ENCODE measurements around the gene CTBS. TPM values are rescaled to one million over a fixed set of nuclear protein-coding genes. Genes with fewer than 3 reads are reported as not detected.

CTBS gene
- total RNA-seq, 1 donor from 2014 or later = 7.4 TPM

DNA sequence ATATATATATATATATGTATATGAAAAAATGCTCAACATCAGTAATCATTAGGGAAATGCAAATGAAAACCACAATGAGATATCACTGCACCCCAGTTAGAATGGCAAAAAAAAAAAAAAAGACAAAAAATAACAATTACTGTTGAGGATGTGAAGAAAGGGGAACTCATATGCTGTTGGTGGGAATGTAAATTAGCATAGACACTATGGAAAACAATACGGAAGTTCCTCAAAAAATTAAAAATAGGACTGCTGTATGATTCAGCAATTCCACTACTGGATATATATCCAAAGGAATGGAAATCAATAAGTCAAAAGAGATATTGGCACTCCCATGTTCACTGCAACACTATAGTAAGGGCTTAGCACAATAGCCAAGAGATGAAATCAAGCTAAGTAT is 41.5 kb upstream of the CTBS start:
- Histone ChIP-seq H3K4me3 (ENCODE audit: low read depth, low read length) (no peak overlapping the region), H3K36me3 (ENCODE audit: control insufficient read depth, insufficient read depth, low read length) (no peaks in the 10 kb centered on the region), H3K27me3 (ENCODE audit: control insufficient read depth, insufficient read depth, low read length) (no peaks in the 10 kb centered on the region)
- DNase-seq (ENCODE audit: low read depth) (no peak), FAIRE-seq (no peak)
- TF ChIP-seq, protein P1, sequence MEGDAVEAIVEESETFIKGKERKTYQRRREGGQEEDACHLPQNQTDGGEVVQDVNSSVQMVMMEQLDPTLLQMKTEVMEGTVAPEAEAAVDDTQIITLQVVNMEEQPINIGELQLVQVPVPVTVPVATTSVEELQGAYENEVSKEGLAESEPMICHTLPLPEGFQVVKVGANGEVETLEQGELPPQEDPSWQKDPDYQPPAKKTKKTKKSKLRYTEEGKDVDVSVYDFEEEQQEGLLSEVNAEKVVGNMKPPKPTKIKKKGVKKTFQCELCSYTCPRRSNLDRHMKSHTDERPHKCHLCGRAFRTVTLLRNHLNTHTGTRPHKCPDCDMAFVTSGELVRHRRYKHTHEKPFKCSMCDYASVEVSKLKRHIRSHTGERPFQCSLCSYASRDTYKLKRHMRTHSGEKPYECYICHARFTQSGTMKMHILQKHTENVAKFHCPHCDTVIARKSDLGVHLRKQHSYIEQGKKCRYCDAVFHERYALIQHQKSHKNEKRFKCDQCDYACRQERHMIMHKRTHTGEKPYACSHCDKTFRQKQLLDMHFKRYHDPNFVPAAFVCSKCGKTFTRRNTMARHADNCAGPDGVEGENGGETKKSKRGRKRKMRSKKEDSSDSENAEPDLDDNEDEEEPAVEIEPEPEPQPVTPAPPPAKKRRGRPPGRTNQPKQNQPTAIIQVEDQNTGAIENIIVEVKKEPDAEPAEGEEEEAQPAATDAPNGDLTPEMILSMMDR (IDR thresholded peaks at IDR 0.05; ENCODE audit: insufficient read depth, low read length, severe bottlenecking) = no peak

DNA sequence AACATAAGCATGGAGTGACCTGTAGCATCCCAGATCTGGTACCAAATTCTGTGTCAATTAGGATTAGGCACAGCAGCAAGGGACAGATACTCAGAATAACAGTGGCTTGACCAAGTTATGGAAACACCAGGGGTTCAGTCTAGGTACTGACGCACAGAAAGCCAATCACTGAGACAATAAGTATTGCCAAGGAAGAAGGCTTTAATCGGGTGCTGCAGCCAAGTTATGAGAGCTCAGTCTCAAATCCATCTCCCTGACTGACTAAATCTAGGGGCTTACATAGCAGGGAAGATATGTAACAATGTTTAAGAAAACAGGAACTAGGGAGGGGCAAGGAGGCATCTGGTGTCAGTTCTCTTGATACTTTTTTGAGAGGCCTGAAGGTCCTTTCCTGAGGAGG is 39.6 kb upstream of the CTBS start:
- Histone ChIP-seq H3K27me3 (ENCODE audit: control insufficient read depth, insufficient read depth, low read length) (no peaks in the 10 kb centered on the region), H3K4me3 (ENCODE audit: low read depth, low read length) (no peak overlapping the region), H3K36me3 (ENCODE audit: control insufficient read depth, insufficient read depth, low read length) (no peaks in the 10 kb centered on the region)
- TF ChIP-seq, protein P1 (IDR thresholded peaks at IDR 0.05; ENCODE audit: insufficient read depth, low read length, severe bottlenecking) = no peak
- FAIRE-seq (no peak), DNase-seq (ENCODE audit: low read depth) (no peak)

DNA sequence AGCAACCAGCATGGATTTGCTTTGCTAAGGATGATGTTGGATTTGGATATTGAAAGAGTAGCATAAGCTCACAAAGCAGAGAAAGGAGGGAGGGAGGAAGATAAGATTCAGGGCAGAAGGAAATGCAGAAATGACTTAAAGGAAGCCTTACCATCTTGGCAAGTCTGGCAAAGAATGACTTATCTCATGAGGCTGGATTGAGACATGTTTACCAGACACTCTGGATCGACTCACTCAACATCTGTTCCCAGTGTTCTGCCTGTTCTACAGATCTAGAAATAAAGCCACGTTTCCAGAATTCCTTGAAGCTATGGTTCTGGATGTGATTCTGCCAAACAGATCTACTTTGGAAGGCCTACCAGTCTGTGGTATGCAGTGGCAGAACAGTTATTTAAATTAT is 38.8 kb upstream of the CTBS start:
- FAIRE-seq = no peak
- TF ChIP-seq, protein P1 (IDR thresholded peaks at IDR 0.05; ENCODE audit: insufficient read depth, low read length, severe bottlenecking) = no peak
- Histone ChIP-seq H3K27me3 (ENCODE audit: control insufficient read depth, insufficient read depth, low read length) (no peaks in the 10 kb centered on the region), H3K4me3 (ENCODE audit: low read depth, low read length) (no peak overlapping the region), H3K36me3 (ENCODE audit: control insufficient read depth, insufficient read depth, low read length) (no peaks in the 10 kb centered on the region)
- peak; percentile 53 for DNase-seq (ENCODE audit: low read depth)

DNA sequence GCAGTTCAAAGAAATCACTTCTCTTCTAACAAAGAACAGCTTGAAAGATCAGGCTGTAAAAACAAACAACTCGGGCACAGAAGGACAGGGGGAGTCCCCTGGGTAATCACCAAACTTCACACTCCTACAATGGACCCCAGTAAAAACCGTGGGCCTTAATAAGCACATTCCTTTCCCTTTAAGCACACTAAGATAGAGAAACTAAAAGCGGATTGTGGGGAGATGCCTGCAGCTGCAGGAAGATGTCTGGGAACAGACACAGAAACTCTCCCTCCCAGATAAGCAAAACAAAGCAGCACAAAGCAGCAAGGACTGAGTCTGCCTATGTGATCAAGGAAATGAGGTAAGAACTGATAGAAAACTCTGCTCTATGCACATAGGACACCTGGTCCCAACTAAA is 37.6 kb upstream of the CTBS start:
- FAIRE-seq (no peak), DNase-seq (ENCODE audit: low read depth) (no peak)
- Histone ChIP-seq H3K36me3 (ENCODE audit: control insufficient read depth, insufficient read depth, low read length) (no peaks in the 10 kb centered on the region), H3K4me3 (ENCODE audit: low read depth, low read length) (no peak overlapping the region), H3K27me3 (ENCODE audit: control insufficient read depth, insufficient read depth, low read length) (no peaks in the 10 kb centered on the region)
- TF ChIP-seq, protein P1 (IDR thresholded peaks at IDR 0.05; ENCODE audit: insufficient read depth, low read length, severe bottlenecking) = no peak

DNA sequence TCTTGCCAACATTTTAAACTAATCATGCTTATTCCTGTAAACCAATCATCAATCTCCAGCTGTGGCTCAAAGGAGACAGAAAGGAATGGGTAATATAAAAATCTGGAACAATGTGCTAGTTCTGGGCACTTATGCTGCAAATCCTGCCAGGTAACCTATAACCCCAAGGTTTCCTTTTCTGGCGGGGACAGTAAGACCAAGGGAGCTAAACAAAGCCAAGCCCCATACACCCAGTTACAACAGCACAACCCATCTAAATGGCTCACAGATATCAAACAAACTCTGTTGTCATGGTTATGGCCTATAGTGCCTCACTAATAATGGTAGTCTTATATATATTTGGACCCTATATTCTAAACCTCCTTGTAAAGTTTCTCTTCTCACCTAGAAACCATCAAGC is 36.9 kb upstream of the CTBS start:
- DNase-seq (ENCODE audit: low read depth) = no peak
- FAIRE-seq = no peak
- Histone ChIP-seq H3K4me3 (ENCODE audit: low read depth, low read length) (no peak overlapping the region), H3K36me3 (ENCODE audit: control insufficient read depth, insufficient read depth, low read length) (no peaks in the 10 kb centered on the region), H3K27me3 (ENCODE audit: control insufficient read depth, insufficient read depth, low read length) (no peaks in the 10 kb centered on the region)
- TF ChIP-seq, protein P1 (IDR thresholded peaks at IDR 0.05; ENCODE audit: insufficient read depth, low read length, severe bottlenecking) = no peak

DNA sequence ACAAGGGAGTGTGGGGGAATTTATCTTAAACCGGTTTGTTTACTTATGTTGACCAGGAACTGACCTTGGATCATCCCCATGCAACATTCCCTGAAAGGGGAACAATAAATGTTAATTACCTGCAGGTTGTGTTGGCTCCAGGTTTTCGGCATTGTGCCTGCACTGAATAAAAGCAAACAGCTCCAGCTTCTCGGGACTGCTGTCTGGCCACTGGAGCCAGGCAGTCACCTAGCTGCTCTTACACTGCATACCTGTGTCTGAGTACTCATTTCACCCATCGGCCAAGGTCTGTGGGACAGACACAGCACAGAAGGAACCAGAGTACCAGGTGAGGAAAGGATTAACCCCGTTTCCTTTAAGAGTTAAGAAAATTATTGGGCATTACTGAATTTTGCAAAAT is 32.7 kb upstream of the CTBS start:
- Histone ChIP-seq H3K36me3 (ENCODE audit: control insufficient read depth, insufficient read depth, low read length) (no peaks in the 10 kb centered on the region), H3K4me3 (ENCODE audit: low read depth, low read length) (no peak overlapping the region), H3K27me3 (ENCODE audit: control insufficient read depth, insufficient read depth, low read length) (no peaks in the 10 kb centered on the region)
- TF ChIP-seq, protein P1 (IDR thresholded peaks at IDR 0.05; ENCODE audit: insufficient read depth, low read length, severe bottlenecking) = no peak
- FAIRE-seq (no peak), DNase-seq (ENCODE audit: low read depth) (no peak)
